GM12878 (cell line): Measurements from ENCODE around the gene SYNRG. TPM values are rescaled to one million over a fixed set of nuclear protein-coding genes. Genes with fewer than 3 reads are reported as not detected.

Experiments used
- ATAC-seq: fragments of 200-7000 bp; cut with Tn5 transposase; 3 replicates; pipeline ENCODE4 v1.9.1; 2020; ENCODE audit warnings: mild to moderate bottlenecking, moderate library complexity
- BruUV-seq: library from RNA; stranded (reverse); fragments of 400-500 nt; replicated peaks from 2 replicates; lab custom pipeline; 2021; lab: Mats Ljungman, UMichigan
- CTCF ChIA-PET: fragments of 300-600 bp; sonication (Branson Sonifier 250); formaldehyde crosslinking; extraction: SDS; loops from one replicate; lab custom pipeline; 2021; ENCODE audit warnings: inconsistent platforms; lab: Yijun Ruan, JAX
- POLR2A ChIA-PET: fragments of 350-600 bp; formaldehyde crosslinking; extraction: SDS; loops from one replicate; lab custom pipeline; 2021; ENCODE audit warnings: inconsistent platforms; lab: Charles Lee
- RAD21 ChIA-PET: fragments of 300-600 bp; sonication (Branson Sonifier 250); formaldehyde crosslinking; loops from one replicate; lab custom pipeline; 2023; ENCODE audit warnings: antibody characterized with exemption; ENCODE audit not compliant: unreplicated experiment; lab: Charles Lee
- SMC1A ChIA-PET: fragments of 300-600 bp; sonication (Branson Sonifier 250); formaldehyde crosslinking; loops from one replicate; lab custom pipeline; 2023; ENCODE audit not compliant: unreplicated experiment, uncharacterized antibody; lab: Charles Lee
- DNase-seq: peaks from one replicate; pipeline ENCODE4 v3.0.0-alpha.2; 2011; ENCODE audit warnings: low read depth, low spot score
- FAIRE-seq: peaks from 3 replicates; lab custom pipeline; 2011; peaks lifted over from hg19 to GRCh38; lab: Jason Lieb, UNC
- H2AFZ ChIP-seq: 2 replicates; pipeline ENCODE4 v1.6.0; 2011; ENCODE audit warnings: low read depth, low read length, control low read depth; ENCODE audit not compliant: control insufficient read depth
- H3K27ac ChIP-seq: 2 replicates; pipeline ENCODE4 v1.5.1; 2011; ENCODE audit warnings: control low read depth; ENCODE audit not compliant: control insufficient read depth, insufficient read depth
- H3K27me3 ChIP-seq, 2 experiments: replicated peaks in 1 of 2; 2 replicates each; pipeline versions ENCODE4 v1.6.0 to v1.6.1; 2011; ENCODE audit warnings: low read length in 1 of 2; ENCODE audit not compliant: control insufficient read depth in 2 of 2, insufficient read depth in 2 of 2
- H3K36me3 ChIP-seq, 2 experiments: 2 replicates each; pipeline ENCODE4 v1.5.1; 2011; ENCODE audit warnings: low read length in 1 of 2; ENCODE audit not compliant: control insufficient read depth in 2 of 2, insufficient read depth in 2 of 2
- H3K4me1 ChIP-seq: 2 replicates; pipeline ENCODE4 v1.6.1; 2011; ENCODE audit warnings: mild to moderate bottlenecking, low read length, moderate library complexity, mixed read lengths; ENCODE audit not compliant: control insufficient read depth, insufficient read depth
- H3K4me2 ChIP-seq: 2 replicates; pipeline ENCODE4 v1.6.0; 2011; ENCODE audit warnings: control low read depth; ENCODE audit not compliant: control insufficient read depth, insufficient read depth
- H3K4me3 ChIP-seq: fragments of 200-600 bp; sonication (generic); 2 replicates; pipeline ENCODE4 v1.5.1; 2016
- H3K79me2 ChIP-seq: 2 replicates; pipeline ENCODE4 v1.6.0; 2011; ENCODE audit warnings: low read length; ENCODE audit not compliant: control insufficient read depth, insufficient read depth
- H3K9ac ChIP-seq: 2 replicates; pipeline ENCODE4 v1.8.0; 2011; ENCODE audit warnings: low read length, control low read depth, mixed read lengths; ENCODE audit not compliant: control insufficient read depth, insufficient read depth
- H3K9me3 ChIP-seq: replicated peaks from 3 replicates; pipeline ENCODE4 v1.5.1; 2011; ENCODE audit warnings: mild to moderate bottlenecking, low read length; ENCODE audit not compliant: control insufficient read depth, insufficient read depth
- H4K20me1 ChIP-seq: 2 replicates; pipeline ENCODE4 v1.6.0; 2011; ENCODE audit not compliant: control insufficient read depth, insufficient read depth
- RBBP5 ChIP-seq: fragments of 200-600 bp; sonication (generic); conservative IDR thresholded peaks from 2 replicates; pipeline ENCODE4 v1.6.1; 2016
- SRF ChIP-seq, 2 experiments: IDR thresholded peaks; 2 replicates each; pipeline ENCODE4 v1.6.1; 2011; ENCODE audit warnings: low read depth in 2 of 2, low read length in 2 of 2, mild to moderate bottlenecking in 1 of 2, moderate library complexity in 1 of 2
- ZBTB40 ChIP-seq: fragments of 450-650 bp; IDR thresholded peaks from 2 replicates; pipeline ENCODE4 v1.6.1; 2016; ENCODE audit warnings: mild to moderate bottlenecking, moderate library complexity, borderline replicate concordance
- WGBS: methylation state at CpG from one replicate; pipeline ENCODE4 v1.1.6; 2016; ENCODE audit warnings: low lambda C conversion rate; ENCODE audit not compliant: insufficient replicate concordance, insufficient coverage; ENCODE audit errors: missing lambda C conversion rate; 5-methylcytosine and 5-hydroxymethylcytosine counted together
- in situ Hi-C: fragments of 300-500 bp; cut with MboI; formaldehyde crosslinking; loops from 9 replicates; pipeline ENCODE4 v1.14.3; 2018; ENCODE audit warnings: mixed read lengths
- intact Hi-C: fragments of 100-400 bp; cut with micrococcal nuclease; formaldehyde crosslinking; loops from one replicate; pipeline ENCODE4 v1.14.2; 2022; ENCODE audit not compliant: unreplicated experiment
- polyA plus RNA-seq, 11 experiments: library from polyadenylated mRNA; depleted of rRNA in 4 of 11; unstranded in 6 of 11; stranded (reverse) in 5 of 11; fragments of >200 nt; fragmentation: Nextera tagmentation in 4 of 11; fragmentation: Illumina TruSeq in 1 of 11; extraction: Ambion mirVana in 4 of 11; extraction: Trizol in 1 of 11; gene quantifications; 1 replicate in 1 of 11; 2 replicates in 10 of 11; pipeline versions ENCODE4 v1.2.1 to v1.2.3, GENCODE V29; 2011 to 2016; ENCODE audit warnings: inconsistent platforms in 2 of 11, missing spikeins in 2 of 11, low read depth in 1 of 11
- total RNA-seq, 4 experiments: library from RNA; depleted of rRNA in 3 of 4; stranded (reverse); fragments of >200 nt in 3 of 4; fragmentation: Illumina TruSeq in 1 of 4; extraction: Trizol in 1 of 4; gene quantifications; 2 replicates each; pipeline versions ENCODE4 v1.2.1 to v1.2.3, GENCODE V29; 2013 to 2021
- TF ChIP-seq, protein P1 (sequence below): IDR thresholded peaks from 2 replicates; pipeline ENCODE4 v1.6.1; 2012; ENCODE audit warnings: low read length, inconsistent platforms

The SYNRG gene
- total and polyA plus RNA-seq, 10 of the 15 experiments (the other 5 are each of a cell fraction or from before 2014, with no cell fraction given), result 5.2 to 40.4 (median 26.7) TPM

- Histone ChIP-seq H3K36me3 (peaks cover 0 to 4% of the 10 kb centered on the region in 2 experiments; a peak in 1 of 4 replicates), H2AFZ (peak overlapping the region; percentile 84), H3K4me3 (peak overlapping the region; percentile 80; the same call in 1 of the 2 replicates), H3K79me2 (peaks cover 19% of the 10 kb centered on the region), H3K27ac (no peak overlapping the region)
- ChIA-PET POLR2A (interaction anchor here (0.7 kb wide), 1 partner anchor 208 kb away, joined by 3 read pairs; no protein-coding TSS in a partner anchor), CTCF (interaction anchor here (0.7 to 4.8 kb wide), 8 partner anchors 107 to 172 kb away, joined by 3 to 17 read pairs (median 4); no protein-coding TSS in a partner anchor)
- no TSS peak for BruUV-seq
- in situ Hi-C loops, result no loop called here
- intact Hi-C loops, result loop anchor here (10.0 kb wide), 1 partner anchor 51 kb away; no protein-coding TSS in a partner anchor
- peak; percentile 33; the same call in 1 of the 2 replicates for TF ChIP-seq ZBTB40
- TF ChIP-seq, protein P1, sequence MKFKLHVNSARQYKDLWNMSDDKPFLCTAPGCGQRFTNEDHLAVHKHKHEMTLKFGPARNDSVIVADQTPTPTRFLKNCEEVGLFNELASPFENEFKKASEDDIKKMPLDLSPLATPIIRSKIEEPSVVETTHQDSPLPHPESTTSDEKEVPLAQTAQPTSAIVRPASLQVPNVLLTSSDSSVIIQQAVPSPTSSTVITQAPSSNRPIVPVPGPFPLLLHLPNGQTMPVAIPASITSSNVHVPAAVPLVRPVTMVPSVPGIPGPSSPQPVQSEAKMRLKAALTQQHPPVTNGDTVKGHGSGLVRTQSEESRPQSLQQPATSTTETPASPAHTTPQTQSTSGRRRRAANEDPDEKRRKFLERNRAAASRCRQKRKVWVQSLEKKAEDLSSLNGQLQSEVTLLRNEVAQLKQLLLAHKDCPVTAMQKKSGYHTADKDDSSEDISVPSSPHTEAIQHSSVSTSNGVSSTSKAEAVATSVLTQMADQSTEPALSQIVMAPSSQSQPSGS, result no peak
- no peak for TF ChIP-seq SRF (IDR thresholded peaks at IDR 0.05; ENCODE audit: low read depth in 2 of 2, low read length in 2 of 2)
- no peak for TF ChIP-seq RBBP5
- TF ChIP-seq, all 136 proteins: peak for 1
- 84% methylated on average over 3 of the region's 3 CpGs for WGBS
- H3K9ac ChIP-seq, result no peak overlapping the region
- no peaks in the 10 kb centered on the region for H4K20me1 ChIP-seq
- ATAC-seq, result no peak
- DNase-seq, result no peak
- ChIA-PET SMC1A (interaction anchor here (0.7 to 1.2 kb wide), 3 partner anchors 16 to 200 kb away, joined by 3 read pairs; no protein-coding TSS in a partner anchor), RAD21 (interaction anchor here (1.4 kb wide), 1 partner anchor 35 kb away, joined by 4 read pairs; the partner anchor contains the start of gene SYNRG)
- H3K27me3 ChIP-seq, result no peaks in the 10 kb centered on the region; a peak in 1 of 4 replicates
- no peaks in the 10 kb centered on the region for H3K9me3 ChIP-seq
- H3K4me2 ChIP-seq, result peak overlapping the region; percentile 69
- no peak for FAIRE-seq
- no peaks in the 10 kb centered on the region for H3K4me1 ChIP-seq
These were observed 34.7 kb upstream of the SYNRG start for GRCh38 chr17:37643869-37644268.
